Liver (tissue), 3 donors: ENCODE results near the gene CPLX4.

Source experiments
- EGR1 ChIP-seq, 2 donors: IDR thresholded peaks; 2 replicates each; pipeline ENCODE4 v1.6.1; 2016 to 2018; ENCODE audit warnings: antibody characterized with exemption in 2 of 2, low read depth in 2 of 2
- HNF4A ChIP-seq, 2 donors: conservative IDR thresholded peaks; 2 replicates each; pipeline ENCODE4 v1.6.1; 2016; ENCODE audit warnings: antibody characterized with exemption in 2 of 2, mild to moderate bottlenecking in 2 of 2
- JUND ChIP-seq, 2 donors: IDR thresholded peaks; 2 replicates each; pipeline ENCODE4 v1.6.1; 2016; ENCODE audit warnings: antibody characterized with exemption in 2 of 2
- RAD21 ChIP-seq, 2 donors: IDR thresholded peaks; 2 replicates each; pipeline ENCODE4 v1.6.1; 2016; ENCODE audit warnings: antibody characterized with exemption in 2 of 2, mild to moderate bottlenecking in 2 of 2
- SP1 ChIP-seq: IDR thresholded peaks from 2 replicates; pipeline ENCODE4 v1.6.1; 2018; ENCODE audit warnings: antibody characterized with exemption, mild to moderate bottlenecking
- TAF1 ChIP-seq: conservative IDR thresholded peaks from 2 replicates; pipeline ENCODE4 v1.6.1; 2016; ENCODE audit warnings: antibody characterized with exemption, mild to moderate bottlenecking
- YY1 ChIP-seq: IDR thresholded peaks from 2 replicates; pipeline ENCODE4 v1.6.1; 2016; ENCODE audit warnings: antibody characterized with exemption, mild to moderate bottlenecking
- TF ChIP-seq, protein P1 (sequence below): fragments of 150-350 bp; IDR thresholded peaks from 2 replicates; pipeline ENCODE4 v1.5.1; 2017; ENCODE audit warnings: improper control_type of control experiment, low read depth, low read length; ENCODE audit not compliant: missing input control
- TF ChIP-seq, protein P2 (sequence below): IDR thresholded peaks from 2 replicates; pipeline ENCODE4 v1.6.1; 2016; ENCODE audit warnings: antibody characterized with exemption
- TF ChIP-seq, protein P3 (sequence below): IDR thresholded peaks from 2 replicates; pipeline ENCODE4 v1.6.1; 2016; ENCODE audit warnings: antibody characterized with exemption, mild to moderate bottlenecking
- TF ChIP-seq, protein P4 (sequence below): IDR thresholded peaks from 2 replicates; pipeline ENCODE4 v1.6.1; 2016; ENCODE audit warnings: antibody characterized with exemption
- TF ChIP-seq, protein P5 (sequence below): IDR thresholded peaks from 2 replicates; pipeline ENCODE4 v1.6.1; 2016; ENCODE audit warnings: antibody characterized with exemption
- donor health status: healthy.
- donor health status: healthy.

DNA sequence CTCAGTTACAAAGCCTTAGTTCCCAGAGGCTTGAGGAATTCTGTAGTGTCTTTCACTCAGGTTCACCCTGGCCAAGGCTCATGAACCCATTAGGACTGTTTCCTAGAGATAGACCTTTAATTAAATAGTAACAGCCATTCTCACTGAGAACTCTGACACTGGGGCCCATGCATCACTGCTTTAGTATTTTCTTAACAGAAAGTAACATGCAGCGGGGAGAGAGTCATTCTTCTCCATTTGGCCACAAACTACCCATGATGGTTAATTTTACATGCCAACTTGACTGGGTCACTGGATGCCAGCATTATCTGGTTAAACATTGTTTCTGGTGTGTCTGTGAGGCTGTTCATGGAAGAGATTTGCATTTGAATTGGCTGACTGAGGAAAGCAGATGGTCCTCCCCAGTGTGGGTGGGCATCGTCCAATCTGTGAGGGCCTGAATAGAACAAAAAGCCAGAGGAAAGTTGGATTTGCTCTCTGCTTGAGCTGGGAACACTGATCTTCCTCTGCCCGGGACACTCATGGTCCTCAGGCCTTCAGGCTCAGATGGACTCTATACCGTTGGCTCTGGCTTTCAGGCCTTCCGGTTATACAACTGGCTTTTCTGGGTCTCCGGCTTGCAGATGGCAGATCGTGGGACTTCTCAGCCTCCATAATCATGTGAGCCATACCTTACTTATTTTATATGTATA, 5.6 kb upstream of the CPLX4 start:
- TF ChIP-seq, protein P1, sequence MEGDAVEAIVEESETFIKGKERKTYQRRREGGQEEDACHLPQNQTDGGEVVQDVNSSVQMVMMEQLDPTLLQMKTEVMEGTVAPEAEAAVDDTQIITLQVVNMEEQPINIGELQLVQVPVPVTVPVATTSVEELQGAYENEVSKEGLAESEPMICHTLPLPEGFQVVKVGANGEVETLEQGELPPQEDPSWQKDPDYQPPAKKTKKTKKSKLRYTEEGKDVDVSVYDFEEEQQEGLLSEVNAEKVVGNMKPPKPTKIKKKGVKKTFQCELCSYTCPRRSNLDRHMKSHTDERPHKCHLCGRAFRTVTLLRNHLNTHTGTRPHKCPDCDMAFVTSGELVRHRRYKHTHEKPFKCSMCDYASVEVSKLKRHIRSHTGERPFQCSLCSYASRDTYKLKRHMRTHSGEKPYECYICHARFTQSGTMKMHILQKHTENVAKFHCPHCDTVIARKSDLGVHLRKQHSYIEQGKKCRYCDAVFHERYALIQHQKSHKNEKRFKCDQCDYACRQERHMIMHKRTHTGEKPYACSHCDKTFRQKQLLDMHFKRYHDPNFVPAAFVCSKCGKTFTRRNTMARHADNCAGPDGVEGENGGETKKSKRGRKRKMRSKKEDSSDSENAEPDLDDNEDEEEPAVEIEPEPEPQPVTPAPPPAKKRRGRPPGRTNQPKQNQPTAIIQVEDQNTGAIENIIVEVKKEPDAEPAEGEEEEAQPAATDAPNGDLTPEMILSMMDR: no peak
- TF ChIP-seq YY1: no peak
- TF ChIP-seq TAF1: no peak
- TF ChIP-seq, protein P2, sequence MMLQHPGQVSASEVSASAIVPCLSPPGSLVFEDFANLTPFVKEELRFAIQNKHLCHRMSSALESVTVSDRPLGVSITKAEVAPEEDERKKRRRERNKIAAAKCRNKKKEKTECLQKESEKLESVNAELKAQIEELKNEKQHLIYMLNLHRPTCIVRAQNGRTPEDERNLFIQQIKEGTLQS: no peak
- no peak for TF ChIP-seq SP1
- no peak for TF ChIP-seq HNF4A (conservative IDR thresholded peaks at IDR 0.05)
- no peak for TF ChIP-seq RAD21 (IDR thresholded peaks at IDR 0.05)
- TF ChIP-seq, protein P3, sequence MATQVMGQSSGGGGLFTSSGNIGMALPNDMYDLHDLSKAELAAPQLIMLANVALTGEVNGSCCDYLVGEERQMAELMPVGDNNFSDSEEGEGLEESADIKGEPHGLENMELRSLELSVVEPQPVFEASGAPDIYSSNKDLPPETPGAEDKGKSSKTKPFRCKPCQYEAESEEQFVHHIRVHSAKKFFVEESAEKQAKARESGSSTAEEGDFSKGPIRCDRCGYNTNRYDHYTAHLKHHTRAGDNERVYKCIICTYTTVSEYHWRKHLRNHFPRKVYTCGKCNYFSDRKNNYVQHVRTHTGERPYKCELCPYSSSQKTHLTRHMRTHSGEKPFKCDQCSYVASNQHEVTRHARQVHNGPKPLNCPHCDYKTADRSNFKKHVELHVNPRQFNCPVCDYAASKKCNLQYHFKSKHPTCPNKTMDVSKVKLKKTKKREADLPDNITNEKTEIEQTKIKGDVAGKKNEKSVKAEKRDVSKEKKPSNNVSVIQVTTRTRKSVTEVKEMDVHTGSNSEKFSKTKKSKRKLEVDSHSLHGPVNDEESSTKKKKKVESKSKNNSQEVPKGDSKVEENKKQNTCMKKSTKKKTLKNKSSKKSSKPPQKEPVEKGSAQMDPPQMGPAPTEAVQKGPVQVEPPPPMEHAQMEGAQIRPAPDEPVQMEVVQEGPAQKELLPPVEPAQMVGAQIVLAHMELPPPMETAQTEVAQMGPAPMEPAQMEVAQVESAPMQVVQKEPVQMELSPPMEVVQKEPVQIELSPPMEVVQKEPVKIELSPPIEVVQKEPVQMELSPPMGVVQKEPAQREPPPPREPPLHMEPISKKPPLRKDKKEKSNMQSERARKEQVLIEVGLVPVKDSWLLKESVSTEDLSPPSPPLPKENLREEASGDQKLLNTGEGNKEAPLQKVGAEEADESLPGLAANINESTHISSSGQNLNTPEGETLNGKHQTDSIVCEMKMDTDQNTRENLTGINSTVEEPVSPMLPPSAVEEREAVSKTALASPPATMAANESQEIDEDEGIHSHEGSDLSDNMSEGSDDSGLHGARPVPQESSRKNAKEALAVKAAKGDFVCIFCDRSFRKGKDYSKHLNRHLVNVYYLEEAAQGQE: no peak
- TF ChIP-seq, protein P4, sequence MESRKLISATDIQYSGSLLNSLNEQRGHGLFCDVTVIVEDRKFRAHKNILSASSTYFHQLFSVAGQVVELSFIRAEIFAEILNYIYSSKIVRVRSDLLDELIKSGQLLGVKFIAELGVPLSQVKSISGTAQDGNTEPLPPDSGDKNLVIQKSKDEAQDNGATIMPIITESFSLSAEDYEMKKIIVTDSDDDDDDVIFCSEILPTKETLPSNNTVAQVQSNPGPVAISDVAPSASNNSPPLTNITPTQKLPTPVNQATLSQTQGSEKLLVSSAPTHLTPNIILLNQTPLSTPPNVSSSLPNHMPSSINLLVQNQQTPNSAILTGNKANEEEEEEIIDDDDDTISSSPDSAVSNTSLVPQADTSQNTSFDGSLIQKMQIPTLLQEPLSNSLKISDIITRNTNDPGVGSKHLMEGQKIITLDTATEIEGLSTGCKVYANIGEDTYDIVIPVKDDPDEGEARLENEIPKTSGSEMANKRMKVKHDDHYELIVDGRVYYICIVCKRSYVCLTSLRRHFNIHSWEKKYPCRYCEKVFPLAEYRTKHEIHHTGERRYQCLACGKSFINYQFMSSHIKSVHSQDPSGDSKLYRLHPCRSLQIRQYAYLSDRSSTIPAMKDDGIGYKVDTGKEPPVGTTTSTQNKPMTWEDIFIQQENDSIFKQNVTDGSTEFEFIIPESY: no peak
- TF ChIP-seq EGR1 (IDR thresholded peaks at IDR 0.05; ENCODE audit: low read depth in 2 of 2): no peak
- TF ChIP-seq, protein P5, sequence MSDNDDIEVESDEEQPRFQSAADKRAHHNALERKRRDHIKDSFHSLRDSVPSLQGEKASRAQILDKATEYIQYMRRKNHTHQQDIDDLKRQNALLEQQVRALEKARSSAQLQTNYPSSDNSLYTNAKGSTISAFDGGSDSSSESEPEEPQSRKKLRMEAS: no peak
- TF ChIP-seq JUND (IDR thresholded peaks at IDR 0.05): no peak
